H9 (cell line): ENCODE measurements around the gene SLC17A1. TPM values are rescaled to one million over a fixed set of nuclear protein-coding genes. Genes with fewer than 3 reads are reported as not detected.

Experiments
- DNase-seq: peaks from one replicate; pipeline ENCODE4 v3.0.0-alpha.2; 2017
- H2AFZ ChIP-seq: one replicate; pipeline ENCODE4 v1.6.1; 2013; ENCODE audit warnings: mild to moderate bottlenecking, low read length, control low read depth, moderate library complexity
- H2AK5ac ChIP-seq: 2 replicates; pipeline ENCODE4 v1.6.1; 2013; ENCODE audit warnings: low read length, control low read depth, mixed read lengths; ENCODE audit not compliant: insufficient read length
- H2BK120ac ChIP-seq: one replicate; pipeline ENCODE4 v1.6.1; 2013; ENCODE audit warnings: low read depth, mild to moderate bottlenecking, low read length, control low read depth, inconsistent platforms; ENCODE audit not compliant: poor library complexity, severe bottlenecking
- H2BK12ac ChIP-seq: 2 replicates; pipeline ENCODE4 v1.6.1; 2013; ENCODE audit warnings: low read length, control low read depth, mixed read lengths, low read depth; ENCODE audit not compliant: insufficient read length
- H2BK15ac ChIP-seq: 2 replicates; pipeline ENCODE4 v1.6.1; 2013; ENCODE audit warnings: low read depth, low read length, control low read depth
- H2BK20ac ChIP-seq: one replicate; pipeline ENCODE4 v1.6.1; 2013; ENCODE audit warnings: low read depth, mild to moderate bottlenecking, low read length, control low read depth, inconsistent platforms; ENCODE audit not compliant: poor library complexity, severe bottlenecking
- H2BK5ac ChIP-seq: 2 replicates; pipeline ENCODE4 v1.6.1; 2013; ENCODE audit warnings: low read length, control low read depth, mixed read lengths; ENCODE audit not compliant: insufficient read length
- H3K14ac ChIP-seq: 2 replicates; pipeline ENCODE4 v1.6.1; 2013; ENCODE audit warnings: low read length, control low read depth; ENCODE audit not compliant: insufficient read depth
- H3K18ac ChIP-seq: 2 replicates; pipeline ENCODE4 v1.6.1; 2013; ENCODE audit warnings: low read depth, mild to moderate bottlenecking, mixed read lengths, low read length, control low read depth; ENCODE audit not compliant: insufficient read length
- H3K23ac ChIP-seq: 2 replicates; pipeline ENCODE4 v1.6.1; 2013; ENCODE audit warnings: low read length, control low read depth, mixed read lengths, low read depth; ENCODE audit not compliant: insufficient read length
- H3K23me2 ChIP-seq: 2 replicates; pipeline ENCODE4 v1.6.1; 2013; ENCODE audit warnings: low read depth, mild to moderate bottlenecking, mixed read lengths, low read length, control low read depth; ENCODE audit not compliant: insufficient read length, poor library complexity, severe bottlenecking
- H3K27ac ChIP-seq: 2 replicates; pipeline ENCODE4 v1.5.1; 2013; ENCODE audit warnings: low read length, control low read depth, mixed read lengths, low read depth; ENCODE audit not compliant: insufficient read length
- H3K27me3 ChIP-seq: 2 replicates; pipeline ENCODE4 v1.6.1; 2013; ENCODE audit warnings: low read length, control low read depth, inconsistent platforms; ENCODE audit not compliant: insufficient read depth
- H3K4ac ChIP-seq: 2 replicates; pipeline ENCODE4 v1.6.1; 2013; ENCODE audit warnings: low read depth, mild to moderate bottlenecking, control low read depth, inconsistent platforms, low read length, moderate library complexity
- H3K4me1 ChIP-seq: 2 replicates; pipeline ENCODE4 v1.6.1; 2013; ENCODE audit warnings: low read length, control low read depth, inconsistent platforms; ENCODE audit not compliant: insufficient read depth
- H3K4me2 ChIP-seq: 2 replicates; pipeline ENCODE4 v1.6.1; 2013; ENCODE audit warnings: low read length, control low read depth, mixed read lengths; ENCODE audit not compliant: insufficient read length, insufficient read depth
- H3K56ac ChIP-seq: 2 replicates; pipeline ENCODE4 v1.6.1; 2013; ENCODE audit warnings: low read depth, mild to moderate bottlenecking, mixed read lengths, low read length, control low read depth; ENCODE audit not compliant: insufficient read length
- H3K79me1 ChIP-seq: 2 replicates; pipeline ENCODE4 v1.6.1; 2013; ENCODE audit warnings: low read depth, mild to moderate bottlenecking, moderate library complexity, low read length, control low read depth, inconsistent platforms; ENCODE audit not compliant: insufficient read depth, poor library complexity, severe bottlenecking
- H3K79me2 ChIP-seq: 2 replicates; pipeline ENCODE4 v1.6.1; 2013; ENCODE audit warnings: low read length, control low read depth, inconsistent platforms; ENCODE audit not compliant: insufficient read depth
- H3K9ac ChIP-seq: 2 replicates; pipeline ENCODE4 v1.6.1; 2013; ENCODE audit warnings: low read length, control low read depth, mixed read lengths; ENCODE audit not compliant: insufficient read length; ENCODE audit errors: extremely low read depth
- H3K9me3 ChIP-seq: one replicate; pipeline ENCODE4 v1.6.1; 2013; ENCODE audit warnings: low read depth, low read length, inconsistent platforms; ENCODE audit not compliant: control insufficient read depth
- H3T11ph ChIP-seq: one replicate; pipeline ENCODE4 v1.6.1; 2013; ENCODE audit warnings: mild to moderate bottlenecking, low read length, control low read depth, inconsistent platforms
- H4K20me1 ChIP-seq: one replicate; pipeline ENCODE4 v1.6.1; 2013; ENCODE audit not compliant: control insufficient read depth, insufficient read length, insufficient read depth
- H4K5ac ChIP-seq: 2 replicates; pipeline ENCODE4 v1.6.1; 2013; ENCODE audit warnings: low read depth, mild to moderate bottlenecking, mixed read lengths, low read length, control low read depth; ENCODE audit not compliant: insufficient read length
- H4K8ac ChIP-seq: replicated peaks from 2 replicates; pipeline ENCODE4 v1.6.1; 2013; ENCODE audit warnings: low read length, control low read depth, mixed read lengths, low read depth; ENCODE audit not compliant: insufficient read length
- H4K91ac ChIP-seq: 2 replicates; pipeline ENCODE4 v1.6.1; 2013; ENCODE audit warnings: low read depth, mild to moderate bottlenecking, moderate library complexity, mixed read lengths, low read length, control low read depth; ENCODE audit not compliant: insufficient read length
- H3K27ac Mint-ChIP-seq, 3 experiments: 2 replicates in 2 of 3; 3 replicates in 1 of 3; pipeline ENCODE4 v1.8.0; 2020 to 2021; ENCODE audit warnings: mixed read lengths in 3 of 3, mild to moderate bottlenecking in 1 of 3, moderate library complexity in 1 of 3
- H3K27me3 Mint-ChIP-seq: 2 replicates; pipeline ENCODE4 v1.8.0; 2021; ENCODE audit warnings: low read depth, mild to moderate bottlenecking, moderate library complexity, mixed read lengths
- H3K36me3 Mint-ChIP-seq, 3 experiments: 2 replicates in 2 of 3; 3 replicates in 1 of 3; pipeline ENCODE4 v1.8.0; 2020 to 2021; ENCODE audit warnings: low read depth in 3 of 3, mixed read lengths in 3 of 3; ENCODE audit not compliant: insufficient read depth in 1 of 3
- H3K4me1 Mint-ChIP-seq, 2 experiments: 2 replicates each; pipeline ENCODE4 v1.8.0; 2020; ENCODE audit warnings: mixed read lengths in 2 of 2
- H3K4me3 Mint-ChIP-seq, 2 experiments: 2 replicates in 1 of 2; 3 replicates in 1 of 2; pipeline ENCODE4 v1.8.0; 2020 to 2021; ENCODE audit warnings: mild to moderate bottlenecking in 2 of 2, mixed read lengths in 2 of 2, moderate library complexity in 1 of 2
- H3K9me3 Mint-ChIP-seq, 2 experiments: 2 replicates in 1 of 2; 3 replicates in 1 of 2; pipeline ENCODE4 v1.8.0; 2020; ENCODE audit warnings: mild to moderate bottlenecking in 2 of 2, mixed read lengths in 2 of 2, moderate library complexity in 1 of 2
- WGBS: extraction: QIAGEN DNeasy Blood & Tissue Kit; methylation state at CpG from one replicate; pipeline ENCODE4 v1.1.7; 2013; ENCODE audit warnings: missing lambda C conversion rate, low lambda C conversion rate, mixed read lengths; ENCODE audit not compliant: insufficient read length; ENCODE audit errors: extremely low coverage; 5-methylcytosine and 5-hydroxymethylcytosine counted together
- total RNA-seq: library from RNA; stranded (reverse); gene quantifications from 2 replicates; pipeline ENCODE4 v1.2.1, GENCODE V29; 2021
- TF ChIP-seq, protein P1 (sequence below): fragments of 200-600 bp; sonication (generic); conservative IDR thresholded peaks from 3 replicates; pipeline ENCODE4 v1.8.0; 2021; ENCODE audit warnings: antibody characterized with exemption, mild to moderate bottlenecking

Gene SLC17A1
- total RNA-seq, 1 experiment from 2014 or later = not detected

DNA sequence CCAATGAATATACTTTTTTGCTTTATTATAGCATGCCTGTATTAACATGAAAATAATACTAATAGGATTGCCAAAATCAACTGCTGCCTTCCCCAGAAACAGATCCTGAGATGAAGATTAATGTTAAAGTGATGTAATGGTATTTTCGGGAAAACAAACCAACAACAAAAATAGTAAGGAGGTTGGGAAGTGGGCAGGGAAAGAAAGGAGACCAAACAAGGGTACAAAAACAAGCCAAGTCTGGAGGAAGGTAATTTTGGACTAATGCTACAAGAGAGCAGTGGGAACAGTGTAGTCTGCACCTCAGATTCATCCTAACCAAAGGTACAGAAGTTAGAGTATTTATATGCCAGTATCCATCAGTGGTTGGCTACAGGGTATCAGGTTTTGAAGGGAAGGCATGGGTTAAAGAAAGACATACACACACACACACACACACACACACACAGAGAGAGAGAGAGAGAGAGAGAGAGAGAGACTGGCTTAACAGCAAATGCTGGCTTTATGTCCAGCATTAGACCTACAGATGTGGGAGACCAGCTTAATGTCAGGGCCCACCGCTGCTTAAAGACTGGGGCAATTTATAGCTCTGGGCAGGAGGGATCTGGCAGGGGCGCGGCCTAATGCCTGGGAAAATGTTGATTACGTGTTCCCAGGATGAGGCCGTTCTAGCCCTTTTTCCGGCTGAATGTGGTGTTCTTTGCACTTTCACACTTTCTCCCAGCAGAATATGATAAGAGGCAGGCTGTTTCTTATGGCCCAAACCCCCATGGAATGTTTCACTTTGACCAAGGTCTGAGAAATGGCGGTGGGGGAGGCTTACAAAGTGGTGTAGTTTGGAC, 3.8 kb upstream of the SLC17A1 start:
- no peaks in the 10 kb centered on the region for H3K36me3 Mint-ChIP-seq
- no CpG with 5 or more reads among the region's 8 CpGs for WGBS
- Histone ChIP-seq H3K4ac (no peak overlapping the region), H4K20me1 (no peaks in the 10 kb centered on the region), H2BK5ac (no peak overlapping the region), H3K23ac (no peak overlapping the region), H3T11ph (no peak overlapping the region), H2BK15ac (no peak overlapping the region), H3K27ac (no peak overlapping the region), H3K23me2 (no peaks in the 10 kb centered on the region), H2BK20ac (no peak overlapping the region), H3K4me2 (no peak overlapping the region), H3K79me1 (no peaks in the 10 kb centered on the region), H3K4me1 (no peaks in the 10 kb centered on the region), H2AK5ac (no peak overlapping the region), H3K14ac (no peak overlapping the region), H2BK120ac (no peak overlapping the region), H2AFZ (no peak overlapping the region), H3K9ac (no peak overlapping the region), H4K5ac (no peak overlapping the region), H3K9me3 (no peaks in the 10 kb centered on the region), H3K79me2 (no peaks in the 10 kb centered on the region), H3K27me3 (no peaks in the 10 kb centered on the region), H4K91ac (no peak overlapping the region), H3K56ac (no peak overlapping the region), H4K8ac (no peak overlapping the region), H3K18ac (no peak overlapping the region), H2BK12ac (no peak overlapping the region)
- H3K27me3 Mint-ChIP-seq = no peaks in the 10 kb centered on the region; the same call in 1 of the 2 replicates
- no peaks in the 10 kb centered on the region for H3K4me1 Mint-ChIP-seq
- H3K4me3 Mint-ChIP-seq = no peak overlapping the region
- H3K9me3 Mint-ChIP-seq = no peaks in the 10 kb centered on the region
- no peak overlapping the region for H3K27ac Mint-ChIP-seq
- TF ChIP-seq, protein P1, sequence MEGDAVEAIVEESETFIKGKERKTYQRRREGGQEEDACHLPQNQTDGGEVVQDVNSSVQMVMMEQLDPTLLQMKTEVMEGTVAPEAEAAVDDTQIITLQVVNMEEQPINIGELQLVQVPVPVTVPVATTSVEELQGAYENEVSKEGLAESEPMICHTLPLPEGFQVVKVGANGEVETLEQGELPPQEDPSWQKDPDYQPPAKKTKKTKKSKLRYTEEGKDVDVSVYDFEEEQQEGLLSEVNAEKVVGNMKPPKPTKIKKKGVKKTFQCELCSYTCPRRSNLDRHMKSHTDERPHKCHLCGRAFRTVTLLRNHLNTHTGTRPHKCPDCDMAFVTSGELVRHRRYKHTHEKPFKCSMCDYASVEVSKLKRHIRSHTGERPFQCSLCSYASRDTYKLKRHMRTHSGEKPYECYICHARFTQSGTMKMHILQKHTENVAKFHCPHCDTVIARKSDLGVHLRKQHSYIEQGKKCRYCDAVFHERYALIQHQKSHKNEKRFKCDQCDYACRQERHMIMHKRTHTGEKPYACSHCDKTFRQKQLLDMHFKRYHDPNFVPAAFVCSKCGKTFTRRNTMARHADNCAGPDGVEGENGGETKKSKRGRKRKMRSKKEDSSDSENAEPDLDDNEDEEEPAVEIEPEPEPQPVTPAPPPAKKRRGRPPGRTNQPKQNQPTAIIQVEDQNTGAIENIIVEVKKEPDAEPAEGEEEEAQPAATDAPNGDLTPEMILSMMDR = no peak
- no peak for DNase-seq
